DMS153 treated with DMSO at 0.1 percent for 48 hours (cell line): ENCODE results near the gene SLC10A3.

Experiments
- DNase-seq: peaks from one replicate; lab custom pipeline; 2025; ENCODE audit not compliant: unreplicated experiment; lab: John Stamatoyannopoulos, UW

Gene SLC10A3

DNA sequence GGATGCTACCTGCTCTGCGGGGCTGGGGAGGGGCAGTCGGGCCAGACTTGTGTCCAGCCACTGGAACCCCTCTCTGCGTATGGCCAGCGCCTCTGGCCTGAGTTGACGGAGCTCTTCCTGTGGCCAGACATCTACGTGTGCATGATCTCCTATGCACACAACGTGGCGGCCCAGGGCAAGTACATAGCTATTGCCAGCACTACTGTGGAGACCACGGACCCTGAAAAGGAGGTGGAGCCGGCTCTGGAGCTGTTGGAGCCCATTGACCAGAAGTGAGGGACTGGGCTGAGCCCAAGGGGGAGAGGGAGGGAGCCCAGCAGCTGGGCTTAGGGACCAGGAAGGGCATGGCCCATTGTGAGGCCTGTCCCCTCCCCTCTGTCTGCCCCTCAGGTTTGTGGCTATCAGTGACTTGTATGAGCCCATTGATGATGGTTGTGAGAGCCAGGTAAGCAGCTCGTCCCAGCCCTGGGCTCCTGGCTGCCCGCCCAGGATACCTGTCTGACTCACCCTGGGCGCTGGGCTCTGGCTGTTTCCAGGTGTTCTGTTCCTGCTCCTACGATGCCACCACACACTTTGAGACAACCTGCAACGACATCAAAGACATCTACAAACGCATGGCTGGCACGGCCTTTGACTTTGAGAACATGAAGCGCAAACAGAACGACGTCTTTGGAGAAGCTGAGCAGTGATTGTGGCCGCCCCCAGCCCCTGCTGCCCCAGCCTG is 48.3 kb downstream of the SLC10A3 start:
- DNase-seq: no peak

GRCh38 chrX:154441564-154441963 is 48.9 kb downstream of the SLC10A3 start:
- no peak for DNase-seq

DNA sequence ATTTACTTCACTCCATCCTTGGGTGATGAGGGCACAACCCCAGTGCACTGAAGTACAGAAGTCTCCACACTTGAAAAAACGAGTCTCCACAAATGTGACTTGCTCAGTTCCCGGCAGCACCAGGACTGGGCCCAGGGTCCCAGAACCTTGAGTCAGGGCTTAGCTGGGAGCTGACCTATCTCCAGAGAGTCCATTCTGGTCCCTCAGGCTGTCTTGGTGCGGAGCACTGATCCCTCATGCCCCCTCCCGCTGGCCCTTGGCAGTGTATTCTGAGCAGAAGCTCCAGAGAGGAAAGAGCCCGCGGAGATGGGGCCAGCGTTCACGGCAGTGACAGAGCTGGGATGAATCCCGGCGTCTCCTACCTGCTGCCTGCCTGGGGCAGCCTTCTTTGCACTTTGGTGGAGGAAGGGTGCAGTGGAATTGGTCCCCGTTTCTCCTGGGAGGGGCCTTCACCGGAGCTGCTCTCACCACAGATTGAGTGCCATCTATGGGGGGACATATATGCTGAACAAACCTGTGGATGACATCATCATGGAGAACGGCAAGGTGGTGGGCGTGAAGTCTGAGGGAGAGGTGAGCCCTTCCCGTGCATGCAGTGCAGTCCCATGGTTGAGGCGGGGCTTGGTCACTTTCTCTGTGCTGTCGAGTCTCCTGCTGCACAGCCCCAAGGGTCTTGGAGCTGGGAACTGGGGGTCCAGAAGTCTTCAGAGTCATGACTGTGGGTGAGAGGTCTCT is 49.6 kb downstream of the SLC10A3 start:
- no peak for DNase-seq

- no peak for DNase-seq
Measured at GRCh38 chrX:154439841-154440240, 50.6 kb downstream of the SLC10A3 start.

DNA sequence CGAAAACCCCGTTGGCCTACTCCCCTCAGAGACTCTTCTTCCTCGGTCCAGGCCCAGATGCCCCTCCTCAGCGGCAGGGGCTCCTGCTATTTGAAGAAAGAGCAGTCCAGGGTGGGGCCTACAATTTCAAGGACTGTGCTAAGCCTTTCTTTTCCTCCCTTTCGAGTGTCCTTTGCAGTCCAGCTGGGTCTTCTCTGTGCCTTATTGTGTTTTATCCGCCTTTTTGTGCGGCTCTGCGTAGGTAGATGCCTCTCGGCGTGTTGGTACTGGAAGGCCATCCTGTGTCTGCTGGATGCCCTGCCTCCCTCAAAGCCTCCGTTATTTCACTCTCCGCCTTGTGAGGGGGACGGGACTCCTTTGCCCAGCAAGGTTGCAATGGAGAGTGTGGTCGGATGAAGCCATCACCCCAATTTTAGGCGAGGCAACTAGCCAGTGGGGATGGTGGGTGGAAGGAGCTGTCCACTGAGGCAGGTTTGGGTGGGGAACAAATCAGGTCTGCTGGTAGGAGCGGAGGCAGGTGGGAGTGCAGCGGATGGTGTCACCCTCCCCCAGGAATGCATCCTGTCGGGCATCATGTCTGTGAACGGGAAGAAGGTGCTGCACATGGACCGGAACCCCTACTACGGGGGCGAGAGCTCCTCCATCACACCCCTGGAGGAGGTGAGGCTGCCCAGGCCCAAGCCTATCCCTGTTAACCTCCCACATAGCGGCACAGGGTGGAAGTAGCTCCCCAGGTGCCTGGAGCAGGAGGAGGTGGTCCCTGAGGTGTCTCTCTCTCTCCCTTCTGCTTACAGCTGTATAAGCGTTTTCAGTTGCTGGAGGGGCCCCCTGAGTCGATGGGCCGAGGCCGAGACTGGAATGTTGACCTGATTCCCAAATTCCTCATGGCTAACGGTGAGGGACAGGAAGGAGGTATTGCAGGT is 52.2 kb downstream of the SLC10A3 start:
- no peak for DNase-seq
